GM21447 (cell line): ENCODE results near the gene RIMS4.
"Not testable (repeated sequence)": the region's sequence is repeated elsewhere in the genome, so short reads cannot be mapped to it uniquely, and the experiment has no call there.

ENCODE experiments used
- ATAC-seq: cut with Tn5 transposase; IDR thresholded peaks from one replicate; pipeline ENCODE4 v1.9.1; 2021; ENCODE audit not compliant: unreplicated experiment

RIMS4 gene

DNA sequence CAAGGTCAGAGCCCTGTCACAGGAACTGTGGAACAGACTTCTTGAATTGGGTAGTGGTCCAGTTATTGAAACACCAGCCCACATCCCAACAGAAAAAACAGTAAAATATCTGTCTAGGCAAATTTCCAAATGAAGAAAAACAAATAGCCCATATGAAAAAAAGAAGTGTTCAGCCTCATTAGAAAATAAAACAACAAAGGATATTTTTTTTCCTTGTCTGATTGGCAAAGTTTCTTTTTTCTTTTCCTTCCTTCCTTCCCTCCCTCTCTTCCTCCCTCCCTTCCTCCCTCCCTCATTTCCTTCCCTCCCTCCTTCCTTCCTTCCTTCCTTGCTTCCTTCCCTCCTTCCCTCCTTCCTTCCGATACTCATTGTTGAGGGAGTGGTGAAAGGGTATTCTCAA lies 20.6 kb upstream of the RIMS4 start:
- no peak for ATAC-seq

DNA sequence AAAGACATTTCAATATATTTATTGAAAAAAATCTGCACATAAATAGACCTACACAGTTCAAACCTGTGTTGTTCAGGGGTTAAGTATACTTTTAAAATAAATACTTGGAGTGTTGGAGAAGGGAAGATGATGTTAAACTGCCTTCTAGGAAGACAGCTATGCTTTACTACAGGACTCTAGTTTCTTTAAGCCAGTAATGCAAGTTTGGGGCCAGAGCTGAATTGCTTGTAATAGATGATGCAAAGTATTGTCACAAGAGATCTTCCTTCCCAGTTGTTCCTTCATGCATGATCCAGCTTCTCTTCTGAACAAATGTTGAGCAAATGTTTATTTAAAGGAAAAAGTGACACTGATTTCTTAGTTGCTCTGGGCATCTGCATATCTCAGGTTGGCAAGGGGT lies 20.2 kb upstream of the RIMS4 start:
- ATAC-seq, result no peak

DNA sequence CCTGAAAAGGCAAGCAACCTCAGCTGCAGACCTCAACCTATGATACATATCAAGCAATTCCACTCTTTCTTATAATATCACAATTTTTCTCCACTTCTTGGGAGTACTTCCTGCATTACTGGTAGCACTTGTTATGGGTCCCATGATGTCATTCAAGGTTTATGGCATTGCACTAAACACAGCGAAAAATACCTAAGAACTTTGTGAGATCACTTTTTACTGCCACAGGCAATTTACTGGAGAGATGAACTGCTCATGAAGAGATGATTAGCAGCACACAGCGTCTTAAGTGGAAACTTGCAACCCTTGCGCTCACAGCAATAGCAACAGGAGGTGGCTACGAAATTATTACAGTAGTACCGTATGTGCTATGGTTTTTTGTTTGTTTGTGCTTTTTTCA lies 19.3 kb upstream of the RIMS4 start:
- no peak for ATAC-seq

DNA sequence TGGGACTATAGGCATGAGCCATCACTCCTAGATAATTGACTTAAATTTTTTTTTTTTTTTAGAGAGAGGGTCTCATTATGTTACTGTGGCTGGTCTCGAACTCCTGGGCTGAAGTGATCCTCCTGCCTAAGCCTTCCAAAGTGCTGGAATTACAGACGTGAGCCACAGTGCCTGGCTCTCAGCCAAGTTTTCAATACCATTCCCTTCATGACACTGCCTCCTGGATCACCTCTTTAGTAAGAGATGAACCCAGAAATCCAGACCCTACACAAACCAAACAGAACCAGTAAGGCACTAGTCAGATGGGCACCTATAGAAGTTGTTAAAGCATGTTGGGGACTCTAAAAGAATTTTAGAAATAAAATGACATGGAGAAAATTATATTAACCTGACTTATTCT lies 18.3 kb upstream of the RIMS4 start:
- ATAC-seq, result no peak

DNA sequence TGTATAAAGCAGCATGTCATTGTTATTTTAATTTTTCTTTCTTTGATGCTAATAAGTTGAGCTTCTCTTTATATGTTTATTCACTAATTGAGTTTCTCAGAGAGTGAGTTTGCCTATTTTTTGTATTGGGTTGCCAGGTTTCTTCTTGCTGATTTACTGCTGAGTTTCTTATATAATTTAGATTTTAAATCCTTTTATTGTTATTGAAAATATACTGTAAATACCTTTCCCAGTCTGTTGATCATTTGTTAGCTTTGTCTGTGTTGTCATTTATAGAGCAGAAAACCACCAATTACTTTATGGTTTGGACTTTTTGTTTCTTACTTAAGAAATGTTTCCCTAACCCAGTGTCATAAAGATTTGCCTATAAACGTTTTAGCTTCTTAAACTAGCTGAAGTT lies 17.1 kb upstream of the RIMS4 start:
- ATAC-seq, result no peak

DNA sequence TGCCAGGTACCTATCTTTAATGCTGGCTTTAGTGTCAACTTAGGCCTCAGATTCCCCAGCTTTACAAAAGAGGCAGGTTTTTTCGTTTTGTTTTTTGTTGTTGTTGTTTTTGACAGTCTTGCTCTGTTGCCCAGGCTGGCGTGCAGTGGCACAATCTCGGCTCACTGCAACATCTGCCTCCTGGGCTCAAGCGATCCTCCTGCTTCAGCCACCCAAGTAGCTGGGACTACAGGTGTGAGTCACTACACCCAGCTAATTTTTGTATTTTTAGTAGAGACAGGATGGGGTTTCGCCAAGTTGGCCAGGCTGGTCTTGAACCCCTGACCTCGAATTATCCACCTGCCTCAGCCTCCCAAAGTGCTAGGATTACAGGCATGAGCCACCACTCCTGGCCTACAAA lies 11.2 kb upstream of the RIMS4 start:
- ATAC-seq, result not testable (repeated sequence)

DNA sequence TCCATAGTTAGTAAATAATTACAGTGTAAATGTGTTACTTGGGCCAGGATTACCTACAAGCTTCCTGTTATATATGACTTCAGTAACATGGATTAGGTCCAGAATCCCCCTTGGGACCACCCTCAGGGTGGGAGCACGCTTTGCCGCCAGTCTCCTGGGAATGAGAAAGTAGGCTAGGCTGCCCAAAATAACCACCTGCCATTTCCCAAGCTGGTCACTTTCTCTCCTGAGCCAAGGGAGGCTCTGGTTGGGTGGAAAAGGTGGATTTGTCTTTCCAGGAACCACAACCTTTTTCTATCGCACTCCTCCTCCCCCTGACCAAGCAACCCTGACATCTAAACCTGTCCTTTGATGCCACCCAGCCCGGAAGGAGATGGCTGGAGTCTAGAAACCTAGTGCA lies 9.6 kb upstream of the RIMS4 start:
- no peak for ATAC-seq

DNA sequence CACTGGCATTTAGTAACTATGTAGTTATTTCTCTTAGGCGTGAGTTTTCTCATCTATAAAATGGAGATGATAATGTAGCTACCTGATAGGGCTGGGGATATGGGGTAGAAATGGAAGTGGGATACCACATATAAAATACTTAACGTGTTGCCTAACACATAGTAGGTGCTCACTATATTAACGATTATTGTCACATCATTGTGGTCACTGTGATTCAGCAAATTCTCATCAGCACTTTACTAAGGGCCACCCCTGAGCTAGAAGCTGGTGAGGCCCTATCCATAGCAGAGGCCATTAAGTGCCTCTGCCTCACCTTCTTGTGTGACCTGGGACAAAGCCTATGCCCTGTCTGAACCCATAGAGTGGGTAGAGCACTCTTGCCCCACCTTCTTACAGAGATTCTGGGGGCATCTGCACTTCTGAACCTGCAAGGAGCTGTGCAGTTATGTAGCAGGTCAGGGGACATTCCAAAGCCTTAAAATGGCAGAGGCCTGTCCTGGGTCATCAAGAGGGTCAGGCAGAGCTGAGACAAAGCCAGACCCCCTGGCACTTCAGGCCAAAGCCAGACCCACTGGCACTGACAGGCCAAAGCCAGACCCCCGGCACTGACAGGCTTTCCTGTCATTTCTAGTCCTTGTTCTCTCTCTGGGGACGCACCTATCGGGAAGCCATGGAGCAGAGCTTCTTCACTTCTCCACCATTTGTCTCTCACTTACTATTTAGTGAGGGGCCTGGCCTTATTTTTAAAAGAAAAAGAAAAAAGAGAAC lies 7.0 kb upstream of the RIMS4 start:
- no peak for ATAC-seq

DNA sequence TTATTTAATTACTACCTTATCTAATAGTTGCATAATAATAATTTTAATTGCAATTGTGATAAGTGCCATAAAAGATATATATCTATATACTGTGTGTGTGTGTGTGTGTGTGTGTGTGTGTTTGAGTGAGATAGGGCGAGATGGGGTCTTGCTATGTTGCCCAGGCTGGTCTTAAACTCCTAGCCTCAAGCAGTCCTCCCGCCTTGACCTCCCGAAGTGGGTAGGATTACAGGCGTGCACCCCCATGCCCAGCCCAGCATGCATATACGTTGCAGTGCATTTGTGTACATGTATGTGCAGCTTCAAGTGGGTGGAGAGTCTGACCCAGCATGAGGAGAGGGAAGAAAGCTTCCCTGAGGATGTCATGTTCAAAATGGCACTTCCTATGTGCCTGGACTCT lies 4.6 kb upstream of the RIMS4 start:
- no peak for ATAC-seq

DNA sequence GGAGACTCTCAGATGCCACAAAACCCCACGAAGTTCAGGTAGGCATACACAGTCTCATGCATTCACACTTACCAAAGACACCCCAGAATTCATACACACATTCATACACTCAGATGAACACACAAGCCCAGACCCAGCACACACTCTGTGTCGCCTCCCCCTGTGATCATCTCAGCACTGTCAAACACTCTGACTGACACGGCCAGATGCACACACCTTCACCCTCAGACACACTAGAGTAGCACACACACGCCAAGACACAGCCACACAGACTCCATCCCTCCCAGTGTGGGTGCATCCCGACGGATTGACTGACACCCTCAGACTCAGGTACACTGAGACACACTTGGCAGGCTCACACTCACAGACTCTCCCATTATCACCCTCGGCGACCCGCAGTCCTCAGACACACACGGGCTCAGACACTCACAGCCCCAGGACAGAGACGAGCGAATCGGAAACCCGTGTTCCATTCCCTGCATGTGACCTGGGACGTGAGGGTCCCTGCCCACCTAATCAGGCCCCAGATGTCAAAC lies 872 bp upstream of the RIMS4 start:
- no peak for ATAC-seq

DNA sequence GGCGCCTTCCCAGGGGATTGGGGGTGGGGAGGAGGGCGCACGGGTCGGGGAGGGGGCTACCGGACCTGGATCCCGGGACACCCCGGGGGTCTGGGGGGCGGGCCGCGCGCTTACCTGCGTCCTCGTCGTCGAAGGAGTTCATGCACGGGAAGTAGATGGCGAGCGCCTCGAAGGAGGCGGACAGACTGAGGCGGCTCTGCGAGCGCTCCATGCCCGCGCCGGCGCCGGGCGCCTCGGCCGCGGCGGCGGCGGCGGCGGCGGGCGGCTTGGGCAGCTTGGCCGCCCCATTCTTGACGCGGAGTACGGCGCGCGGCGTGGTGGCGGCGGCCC lies 320 bp downstream of the RIMS4 start:
- ATAC-seq, result no peak

DNA sequence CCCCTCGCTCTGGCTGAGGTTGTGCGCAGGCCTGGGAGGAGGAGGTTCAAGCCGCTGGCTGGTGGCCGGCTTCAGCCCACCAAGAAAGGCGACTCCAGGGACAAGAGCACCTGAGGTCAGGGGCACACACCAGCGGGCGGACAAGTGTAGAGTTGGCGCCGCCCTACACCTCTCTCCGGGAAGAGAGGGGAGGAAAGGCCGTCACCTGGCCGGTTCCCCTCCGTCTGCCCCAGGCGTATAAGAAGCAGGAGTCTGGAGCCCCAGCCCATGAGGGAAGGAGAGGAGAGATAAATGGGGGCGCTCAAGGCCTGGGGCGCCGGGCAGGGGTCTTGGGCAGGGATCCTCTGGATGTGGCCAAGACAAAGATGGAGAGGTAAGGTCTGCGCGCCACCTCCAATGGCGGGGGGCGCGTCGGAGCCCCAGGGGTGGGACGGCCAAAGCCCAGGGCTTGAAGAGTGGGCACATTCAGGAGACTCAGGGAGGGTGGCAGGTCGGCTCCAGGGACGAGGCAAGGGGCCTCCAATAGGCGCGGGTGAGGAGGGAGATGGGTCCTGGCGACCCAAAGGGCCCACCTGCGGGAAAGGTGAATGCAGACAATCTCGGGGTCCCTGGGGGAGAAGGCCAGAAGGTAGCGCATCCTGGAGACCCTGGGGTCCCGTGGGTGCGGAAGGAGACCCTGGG lies 826 bp downstream of the RIMS4 start:
- ATAC-seq, result no peak

DNA sequence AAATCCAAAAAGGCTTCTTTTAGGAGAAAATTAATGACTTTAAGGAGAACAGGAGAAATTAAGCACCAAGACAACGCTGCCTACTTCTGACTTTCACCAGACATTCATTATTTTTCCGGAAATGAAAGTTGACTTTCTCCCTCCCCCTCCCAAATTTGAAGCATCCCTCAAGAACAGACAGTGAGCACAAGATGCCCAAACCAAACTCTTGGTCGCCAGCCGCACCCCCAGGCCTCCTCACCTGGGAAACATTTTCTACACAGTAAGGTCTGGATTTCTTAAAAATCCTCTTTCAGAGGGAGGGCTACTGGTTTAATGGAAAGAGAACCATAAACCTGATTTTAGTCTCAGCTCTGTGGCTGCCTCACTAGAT lies 2.7 kb downstream of the RIMS4 start:
- ATAC-seq, result no peak

DNA sequence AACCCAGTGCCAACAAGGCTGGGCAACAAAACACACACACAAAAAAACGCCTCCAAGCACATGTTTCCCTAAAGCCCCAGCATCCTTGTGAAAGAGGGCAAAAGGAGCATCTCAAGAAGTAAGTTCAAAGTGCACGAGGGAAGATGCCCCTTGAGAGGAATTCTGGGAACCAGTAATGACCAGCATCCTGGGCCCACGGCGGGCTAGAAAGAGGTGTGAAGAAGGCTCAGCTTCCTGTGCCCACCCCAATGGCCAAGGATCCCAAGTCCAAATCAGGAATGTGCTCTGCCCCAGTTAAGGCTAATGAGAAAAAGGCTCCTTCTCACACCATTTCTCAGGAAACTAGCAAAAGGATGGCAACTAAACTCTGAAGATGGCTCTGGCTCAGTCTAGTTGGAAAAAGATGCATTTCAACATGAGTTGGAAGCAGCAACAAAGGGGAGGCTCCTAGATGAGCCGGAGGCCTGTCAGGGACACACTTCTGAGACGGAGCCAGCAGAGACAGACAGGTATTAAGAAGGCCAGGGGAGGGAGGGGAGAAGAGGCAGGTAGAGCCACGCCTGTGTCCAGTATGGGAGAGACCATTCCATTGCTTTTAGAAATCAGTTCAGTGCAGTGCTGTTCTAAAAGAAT lies 3.2 kb downstream of the RIMS4 start:
- no peak for ATAC-seq

DNA sequence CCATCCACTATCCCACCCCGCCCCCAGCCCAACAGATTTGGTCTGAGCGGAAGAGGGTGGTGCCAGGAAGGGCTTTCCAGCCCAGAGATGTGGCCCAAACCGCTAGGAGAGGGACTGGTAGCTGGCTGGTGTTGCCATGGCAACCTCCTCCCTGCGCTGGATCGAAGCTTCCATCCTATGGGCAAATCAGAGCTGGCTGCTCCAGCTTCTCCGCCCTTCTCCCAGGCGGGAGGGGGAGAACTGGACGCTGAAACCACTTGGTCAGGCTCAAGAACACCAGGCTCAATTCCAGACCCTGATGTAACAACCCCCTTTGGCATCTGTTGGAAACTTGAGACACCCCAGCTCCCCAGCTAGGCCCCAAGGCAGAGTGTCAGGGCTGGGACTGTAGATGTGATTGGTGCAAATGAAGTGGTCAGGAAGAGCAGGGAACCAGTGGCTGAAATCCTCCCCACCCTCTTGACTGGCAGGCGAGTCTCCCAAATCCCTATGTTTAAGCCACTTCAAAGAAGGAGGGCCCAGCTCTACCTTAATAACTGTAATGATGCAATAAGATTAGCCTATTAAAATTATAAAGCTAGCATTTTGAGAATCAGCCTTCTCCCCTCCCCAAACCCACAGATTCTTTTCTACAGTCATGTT lies 4.2 kb downstream of the RIMS4 start:
- no peak for ATAC-seq

DNA sequence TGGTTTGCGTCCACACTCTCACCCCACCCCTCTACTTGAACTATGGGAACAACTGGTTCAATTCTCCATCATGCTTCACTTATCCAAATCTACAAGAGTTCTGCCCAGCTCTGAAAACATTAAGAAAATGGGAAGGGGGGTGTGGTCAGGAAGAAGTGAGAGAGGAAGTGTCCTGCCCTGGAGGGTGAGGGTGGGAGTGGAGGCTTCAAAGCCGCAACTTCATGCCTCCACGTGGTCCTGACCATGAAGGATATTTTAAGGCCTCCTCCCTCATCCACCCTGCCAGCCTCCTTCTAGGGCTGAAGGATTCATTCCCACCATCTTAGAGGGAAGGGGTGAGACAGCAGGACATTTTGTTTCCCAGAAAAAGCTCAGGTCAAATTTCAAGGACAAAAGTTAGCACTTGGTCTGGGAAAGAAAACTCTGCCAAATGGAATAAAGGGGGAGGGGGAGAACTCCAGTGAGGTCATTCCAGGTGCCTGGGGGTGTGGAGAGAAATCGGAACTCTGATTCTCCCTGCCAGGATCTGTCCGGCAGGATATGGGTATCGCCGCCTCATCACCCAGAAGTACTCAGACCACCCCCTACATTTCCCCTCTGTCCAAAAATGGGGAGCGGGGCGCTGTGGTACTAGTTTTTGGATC lies 4.9 kb downstream of the RIMS4 start:
- ATAC-seq, result no peak

DNA sequence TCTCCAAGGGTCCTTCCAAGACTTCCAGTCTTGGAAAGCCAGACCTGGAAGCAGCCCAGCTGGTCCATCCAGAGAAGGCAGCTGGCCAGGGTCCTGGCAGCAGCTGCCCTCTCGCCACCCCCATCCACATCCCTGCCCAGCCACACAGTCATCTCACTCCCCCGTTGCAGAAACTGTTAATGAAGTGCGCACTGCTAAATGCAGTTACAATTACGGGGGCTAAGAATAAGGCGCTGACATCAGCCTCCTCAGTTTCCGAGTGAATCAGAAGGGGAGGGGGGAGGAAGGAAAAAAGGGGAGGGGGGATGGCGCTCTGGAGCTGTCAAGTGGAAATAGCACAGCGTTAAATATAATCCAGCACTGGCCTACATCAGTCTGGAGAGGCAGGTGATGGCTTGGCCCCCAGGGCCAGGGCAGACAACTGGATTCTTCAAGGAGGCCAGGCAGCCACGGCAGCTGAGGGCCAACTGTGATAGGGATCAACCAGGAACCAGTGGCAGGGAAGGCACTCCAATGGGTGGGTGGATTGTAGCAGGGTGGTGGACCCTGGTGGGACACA lies 6.9 kb downstream of the RIMS4 start:
- ATAC-seq, result no peak

DNA sequence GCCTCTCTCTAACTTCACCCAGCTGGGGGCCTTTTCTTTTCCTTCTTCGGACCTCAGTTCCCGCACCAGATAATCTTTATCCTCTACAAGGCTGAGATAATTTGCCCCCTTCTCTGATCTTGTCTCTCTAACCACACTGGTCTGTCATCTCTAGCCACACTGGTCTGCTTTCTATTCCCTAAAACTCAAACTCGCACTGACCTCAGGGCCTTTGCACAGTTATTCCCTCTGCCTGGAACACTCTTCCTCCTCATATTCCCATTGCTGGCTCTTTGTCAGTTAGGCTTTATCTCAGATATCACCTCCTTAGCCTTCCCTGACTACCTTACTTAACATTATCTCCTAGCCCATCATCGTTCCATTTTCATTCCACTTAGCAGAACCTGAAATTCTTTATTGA lies 7.6 kb downstream of the RIMS4 start:
- ATAC-seq, result no peak

DNA sequence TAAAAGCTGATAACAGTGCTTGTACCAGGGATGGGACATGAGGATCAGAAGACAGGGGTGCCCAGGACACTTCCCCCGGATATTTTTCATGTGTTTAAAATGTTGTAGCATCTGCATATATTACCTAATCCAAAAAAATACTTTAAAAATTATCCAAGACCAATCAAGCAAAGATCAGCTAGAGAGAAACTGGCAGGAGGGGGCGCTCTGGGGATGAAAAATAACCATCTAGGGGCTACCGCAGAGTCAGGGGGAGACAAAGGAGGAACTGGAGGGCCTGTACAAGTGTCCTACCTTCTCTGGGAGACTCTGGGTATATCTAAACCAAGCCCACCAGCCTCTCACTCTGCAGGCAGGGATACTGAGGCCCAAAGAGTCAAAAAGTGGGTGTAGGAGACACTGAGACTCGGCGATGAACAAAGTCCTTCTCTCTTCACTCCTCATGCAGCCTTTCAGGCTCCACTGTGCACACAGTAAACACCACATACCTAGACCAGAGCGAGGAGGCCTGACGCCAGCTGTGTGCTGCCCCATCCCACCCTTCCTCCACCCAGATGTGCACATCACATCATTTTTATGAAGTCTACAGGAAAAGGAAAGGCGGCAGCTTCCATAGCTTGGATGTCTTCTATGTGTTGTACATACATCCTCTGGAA lies 9.8 kb downstream of the RIMS4 start:
- ATAC-seq, result no peak

DNA sequence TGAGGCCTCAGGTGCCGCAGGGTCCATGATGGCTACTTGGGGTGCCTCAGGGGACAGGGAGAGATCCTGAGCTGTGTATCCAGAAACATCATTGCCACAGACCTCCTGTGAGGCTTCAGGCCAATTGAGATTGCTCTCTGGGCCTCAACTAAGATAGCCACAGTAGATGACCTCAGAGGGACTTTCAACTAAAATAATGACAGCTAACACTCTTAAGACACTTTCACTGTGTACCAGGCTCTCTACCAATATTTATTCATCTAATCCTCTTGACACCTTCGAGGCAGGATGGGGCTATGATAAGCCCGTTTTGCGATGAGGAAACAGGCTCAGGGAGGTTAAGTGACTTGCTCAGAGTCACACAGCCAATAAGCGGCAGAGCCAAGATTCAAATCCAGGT lies 10.7 kb downstream of the RIMS4 start:
- no peak for ATAC-seq
